B cell (primary cell): ENCODE results near the gene OXSR1. TPM values are rescaled to one million over a fixed set of nuclear protein-coding genes. Genes with fewer than 3 reads are reported as not detected.

Source experiments
- ATAC-seq: fragments of 200-7000 bp; cut with Tn5 transposase; one replicate; pipeline ENCODE4 v1.10.0; 2021; ENCODE audit warnings: low read depth, mild to moderate bottlenecking, moderate number of reproducible peaks, moderate library complexity
- CTCF ChIA-PET: fragments of 350-600 bp; sonication (Branson Sonifier 250); formaldehyde crosslinking; loops from one replicate; lab custom pipeline; 2021; ENCODE audit warnings: antibody characterized with exemption, inconsistent platforms; lab: Charles Lee
- POLR2A ChIA-PET: fragments of 350-600 bp; sonication (Branson Sonifier 250); formaldehyde crosslinking; loops from one replicate; lab custom pipeline; 2021; ENCODE audit warnings: antibody characterized with exemption; lab: Charles Lee
- DNase-seq: peaks from one replicate; pipeline ENCODE4 v3.0.0; 2013
- H2AFZ ChIP-seq: 2 replicates; pipeline ENCODE4 v1.6.1; 2012; ENCODE audit warnings: mild to moderate bottlenecking, low read depth, low read length; ENCODE audit not compliant: insufficient read depth, poor library complexity, severe bottlenecking
- H3K27ac ChIP-seq, 2 donors: 1 replicate in 1 of 2; 2 replicates in 1 of 2; pipeline ENCODE4 v1.5.1; 2012 to 2013; ENCODE audit warnings: low read length in 2 of 2, mild to moderate bottlenecking in 2 of 2, moderate library complexity in 1 of 2
- H3K27me3 ChIP-seq, 4 experiments: fragments of 200-600 bp in 1 of 4; sonication (generic) in 1 of 4; replicated peaks in 1 of 4; 1 replicate in 2 of 4; 2 replicates in 2 of 4; pipeline versions ENCODE4 v1.6.1 to v1.7.0; 2013 to 2016; ENCODE audit warnings: low read length in 3 of 4, mild to moderate bottlenecking in 2 of 4, mixed read lengths in 1 of 4, moderate library complexity in 1 of 4; ENCODE audit not compliant: insufficient read depth in 4 of 4, control insufficient read depth in 3 of 4; ENCODE audit errors: control extremely low read depth in 1 of 4
- H3K36me3 ChIP-seq, 2 experiments: replicated peaks in 1 of 2; 1 replicate in 1 of 2; 2 replicates in 1 of 2; pipeline versions ENCODE4 v1.6.1 to v1.7.1; 2013; ENCODE audit warnings: low read length in 1 of 2; ENCODE audit not compliant: insufficient read depth in 2 of 2, control insufficient read depth in 1 of 2; ENCODE audit errors: control extremely low read depth in 1 of 2, extremely low read depth in 1 of 2
- H3K4me1 ChIP-seq, 2 donors: fragments of 200-600 bp in 1 of 2; sonication (generic) in 1 of 2; 1 replicate in 1 of 2; 2 replicates in 1 of 2; pipeline versions ENCODE4 v1.5.1 to v1.6.1; 2013 to 2017; ENCODE audit warnings: low read length in 2 of 2; ENCODE audit not compliant: control insufficient read depth in 2 of 2, insufficient read depth in 2 of 2
- H3K4me2 ChIP-seq: replicated peaks from 2 replicates; pipeline ENCODE3; 2012; ENCODE audit warnings: mild to moderate bottlenecking, low read depth, low read length; ENCODE audit not compliant: poor library complexity, severe bottlenecking
- H3K4me3 ChIP-seq, 5 experiments: fragments of 200-600 bp in 1 of 5; sonication (generic) in 1 of 5; 1 replicate in 3 of 5; 2 replicates in 2 of 5; pipeline versions ENCODE4 v1.5.1 to v1.7.0; 2011 to 2016; ENCODE audit warnings: low read length in 4 of 5, mild to moderate bottlenecking in 4 of 5, low read depth in 2 of 5, control low read depth in 1 of 5, moderate library complexity in 1 of 5; ENCODE audit not compliant: insufficient read depth in 1 of 5; ENCODE audit errors: control extremely low read depth in 1 of 5, extremely low read depth in 1 of 5
- H3K79me2 ChIP-seq: fragments of 200-600 bp; sonication (generic); one replicate; pipeline ENCODE4 v1.6.0; 2016; ENCODE audit warnings: low read length; ENCODE audit not compliant: control insufficient read depth, insufficient read depth
- H3K9ac ChIP-seq: fragments of 200-600 bp; sonication (generic); 2 replicates; pipeline ENCODE4 v1.6.1; 2017; ENCODE audit warnings: mild to moderate bottlenecking, low read length, moderate library complexity
- H3K9me3 ChIP-seq, 3 donors: one replicate each; pipeline versions ENCODE4 v1.6.1 to v1.7.1; 2013; ENCODE audit warnings: low read length in 2 of 3; ENCODE audit not compliant: control insufficient read depth in 2 of 3, insufficient read depth in 1 of 3; ENCODE audit errors: control extremely low read depth in 1 of 3
- H4K20me1 ChIP-seq: 2 replicates; pipeline ENCODE4 v1.6.0; 2012; ENCODE audit warnings: mild to moderate bottlenecking, low read length; ENCODE audit not compliant: insufficient read depth, control insufficient read depth, poor library complexity, severe bottlenecking
- H3K27ac Mint-ChIP-seq: one replicate; pipeline ENCODE4 v1.8.0; 2021; ENCODE audit warnings: mixed read lengths
- H3K27me3 Mint-ChIP-seq: one replicate; pipeline ENCODE4 v1.8.0; 2021; ENCODE audit warnings: mixed read lengths
- H3K4me1 Mint-ChIP-seq: one replicate; pipeline ENCODE4 v1.8.0; 2021; ENCODE audit warnings: mixed read lengths
- H3K4me3 Mint-ChIP-seq: one replicate; pipeline ENCODE4 v1.8.0; 2021; ENCODE audit warnings: mixed read lengths
- H3K9me3 Mint-ChIP-seq: one replicate; pipeline ENCODE4 v1.8.0; 2022; ENCODE audit warnings: mixed read lengths; ENCODE audit not compliant: insufficient read depth
- EZH2 ChIP-seq: IDR thresholded peaks from 2 replicates; pipeline ENCODE4 v1.6.1; 2012; ENCODE audit warnings: borderline replicate concordance, low read depth, mild to moderate bottlenecking, moderate library complexity, low read length; ENCODE audit not compliant: insufficient read depth, poor library complexity, severe bottlenecking
- WGBS: methylation state at CpG from one replicate; pipeline ENCODE4 v1.1.5; 2013; ENCODE audit warnings: missing lambda C conversion rate; ENCODE audit not compliant: insufficient coverage; 5-methylcytosine and 5-hydroxymethylcytosine counted together
- intact Hi-C: fragments of 100-400 bp; cut with micrococcal nuclease; formaldehyde crosslinking; loops from one replicate; pipeline ENCODE4 v1.10.0; 2022
- polyA plus RNA-seq: library from polyadenylated mRNA; depleted of rRNA; stranded (reverse); fragments of >200 nt; gene quantifications from 2 replicates; pipeline ENCODE4 v1.2.3, GENCODE V29; 2012
- total RNA-seq, 2 donors: library from RNA; stranded (reverse); fragments of 120-200 nt in 1 of 2; gene quantifications; 1 replicate in 1 of 2; 2 replicates in 1 of 2; pipeline versions ENCODE4 v1.2.3 to v1.2.4, GENCODE V29; 2013 to 2022
- TF ChIP-seq, protein P1 (sequence below): fragments of 200-600 bp; IDR thresholded peaks from one replicate; pipeline ENCODE4 v1.8.0; 2022; ENCODE audit warnings: antibody characterized with exemption, mild to moderate bottlenecking

Gene OXSR1
- total and polyA plus RNA-seq, 2 donors (not counting 1 experiment from before 2014, with no cell fraction given) = 15.5 to 41.5 TPM

GRCh38 chr3:38283810-38284755 lies 118.7 kb downstream of the OXSR1 start:
- 93% methylated on average over 12 of the region's 16 CpGs for WGBS
- H3K9ac ChIP-seq = no peak overlapping the region
- DNase-seq (no peak), ATAC-seq (no peak)
- no peaks in the 10 kb centered on the region for H3K27me3 ChIP-seq
- H3K4me1 ChIP-seq = no peaks in the 10 kb centered on the region
- H3K36me3 ChIP-seq = no peaks in the 10 kb centered on the region
- intact Hi-C loops = no loop called here
- no peaks in the 10 kb centered on the region for H4K20me1 ChIP-seq
- POLR2A ChIA-PET = no interaction called here
- Mint-ChIP-seq H3K9me3 (no peaks in the 10 kb centered on the region), H3K4me3 (no peak overlapping the region), H3K27me3 (peaks cover under 1% of the 10 kb centered on the region), H3K27ac (no peak overlapping the region), H3K4me1 (no peaks in the 10 kb centered on the region)
- CTCF ChIA-PET = no interaction called here
- H3K79me2 ChIP-seq = no peaks in the 10 kb centered on the region
- TF ChIP-seq, protein P1, sequence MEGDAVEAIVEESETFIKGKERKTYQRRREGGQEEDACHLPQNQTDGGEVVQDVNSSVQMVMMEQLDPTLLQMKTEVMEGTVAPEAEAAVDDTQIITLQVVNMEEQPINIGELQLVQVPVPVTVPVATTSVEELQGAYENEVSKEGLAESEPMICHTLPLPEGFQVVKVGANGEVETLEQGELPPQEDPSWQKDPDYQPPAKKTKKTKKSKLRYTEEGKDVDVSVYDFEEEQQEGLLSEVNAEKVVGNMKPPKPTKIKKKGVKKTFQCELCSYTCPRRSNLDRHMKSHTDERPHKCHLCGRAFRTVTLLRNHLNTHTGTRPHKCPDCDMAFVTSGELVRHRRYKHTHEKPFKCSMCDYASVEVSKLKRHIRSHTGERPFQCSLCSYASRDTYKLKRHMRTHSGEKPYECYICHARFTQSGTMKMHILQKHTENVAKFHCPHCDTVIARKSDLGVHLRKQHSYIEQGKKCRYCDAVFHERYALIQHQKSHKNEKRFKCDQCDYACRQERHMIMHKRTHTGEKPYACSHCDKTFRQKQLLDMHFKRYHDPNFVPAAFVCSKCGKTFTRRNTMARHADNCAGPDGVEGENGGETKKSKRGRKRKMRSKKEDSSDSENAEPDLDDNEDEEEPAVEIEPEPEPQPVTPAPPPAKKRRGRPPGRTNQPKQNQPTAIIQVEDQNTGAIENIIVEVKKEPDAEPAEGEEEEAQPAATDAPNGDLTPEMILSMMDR = no peak
- no peak for TF ChIP-seq EZH2
- H3K4me3 ChIP-seq = no peak overlapping the region
- H3K4me2 ChIP-seq = no peak overlapping the region
- no peak overlapping the region for H2AFZ ChIP-seq
- no peak overlapping the region for H3K27ac ChIP-seq
- no peaks in the 10 kb centered on the region for H3K9me3 ChIP-seq

DNA sequence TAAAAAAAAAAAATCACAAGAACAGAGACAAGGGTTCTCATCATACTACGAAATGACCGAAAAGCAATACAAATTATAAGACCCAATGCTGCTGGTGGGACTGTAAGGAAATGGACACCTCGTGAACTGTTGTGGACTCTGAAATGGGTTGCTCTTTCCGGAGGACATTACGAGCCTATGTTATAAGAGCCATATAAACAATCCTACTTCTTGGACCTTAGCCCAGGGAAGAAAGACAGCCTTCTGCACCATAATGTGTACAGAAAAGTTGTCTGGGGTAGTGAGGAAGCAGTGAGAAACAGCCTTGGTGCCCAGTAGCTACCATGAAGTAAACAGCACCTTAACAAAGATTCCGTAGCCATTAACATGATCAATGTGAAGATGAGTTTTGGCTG lies 119.4 kb downstream of the OXSR1 start:
- intact Hi-C loops = no loop called here
- no peaks in the 10 kb centered on the region for H3K9me3 ChIP-seq
- no peaks in the 10 kb centered on the region for H3K4me1 Mint-ChIP-seq
- no peak for TF ChIP-seq EZH2
- TF ChIP-seq, protein P1 = no peak
- no peak overlapping the region for H3K27ac ChIP-seq
- H3K4me3 ChIP-seq = no peak overlapping the region
- H3K4me3 Mint-ChIP-seq = no peak overlapping the region
- H3K36me3 ChIP-seq = no peaks in the 10 kb centered on the region
- no peak overlapping the region for H2AFZ ChIP-seq
- no peaks in the 10 kb centered on the region for H3K9me3 Mint-ChIP-seq
- no peaks in the 10 kb centered on the region for H3K4me1 ChIP-seq
- CTCF ChIA-PET = no interaction called here
- H3K4me2 ChIP-seq = no peak overlapping the region
- H4K20me1 ChIP-seq = no peaks in the 10 kb centered on the region
- peaks cover 3% of the 10 kb centered on the region for H3K27me3 Mint-ChIP-seq
- no peaks in the 10 kb centered on the region for H3K27me3 ChIP-seq
- POLR2A ChIA-PET = no interaction called here
- DNase-seq = no peak
- ATAC-seq = no peak
- no peak overlapping the region for H3K27ac Mint-ChIP-seq
- 100% methylated on average over 1 of the region's 6 CpGs for WGBS
- no peak overlapping the region for H3K9ac ChIP-seq
- no peaks in the 10 kb centered on the region for H3K79me2 ChIP-seq
